Measurements from ENCODE around the gene SLC49A3.
"Not testable (repeated sequence)": the region's sequence is repeated elsewhere in the genome, so short reads cannot be mapped to it uniquely, and the experiment has no call there.

SLC49A3 gene

DNA sequence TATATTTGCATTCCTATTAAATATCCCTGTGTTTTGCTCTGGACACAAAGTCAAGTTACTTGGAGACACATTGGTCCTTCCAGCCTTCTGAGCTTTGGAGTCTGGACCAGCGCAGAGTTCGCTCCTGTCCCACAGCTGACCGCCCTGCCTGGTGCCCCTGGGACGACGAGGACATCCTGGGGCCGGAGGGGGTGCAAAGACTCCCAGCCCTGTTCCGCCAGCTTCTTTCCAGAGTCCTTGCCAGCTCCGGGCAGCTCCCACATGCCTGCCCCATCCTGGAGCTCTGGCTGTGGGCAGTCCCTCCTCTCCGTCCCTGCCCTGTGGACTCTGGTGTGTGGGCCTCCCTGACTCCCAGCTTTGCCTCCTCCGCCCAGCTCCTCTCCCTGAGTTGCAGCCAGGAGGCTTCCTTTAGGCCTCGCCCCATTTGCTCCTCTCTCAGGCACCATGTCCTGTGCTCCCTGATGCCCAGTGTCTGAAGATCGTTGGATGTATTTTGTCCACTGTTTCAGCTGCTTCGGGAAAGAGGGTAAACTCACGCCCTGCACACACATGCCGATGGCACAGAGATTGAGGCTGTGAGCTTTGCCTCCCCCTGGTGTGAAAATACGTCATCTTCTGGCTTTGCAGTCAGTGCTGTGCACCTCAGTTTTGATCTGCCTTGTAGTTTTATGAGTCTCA, 11.8 kb upstream of the SLC49A3 start:
- no peak for DNase-seq

DNA sequence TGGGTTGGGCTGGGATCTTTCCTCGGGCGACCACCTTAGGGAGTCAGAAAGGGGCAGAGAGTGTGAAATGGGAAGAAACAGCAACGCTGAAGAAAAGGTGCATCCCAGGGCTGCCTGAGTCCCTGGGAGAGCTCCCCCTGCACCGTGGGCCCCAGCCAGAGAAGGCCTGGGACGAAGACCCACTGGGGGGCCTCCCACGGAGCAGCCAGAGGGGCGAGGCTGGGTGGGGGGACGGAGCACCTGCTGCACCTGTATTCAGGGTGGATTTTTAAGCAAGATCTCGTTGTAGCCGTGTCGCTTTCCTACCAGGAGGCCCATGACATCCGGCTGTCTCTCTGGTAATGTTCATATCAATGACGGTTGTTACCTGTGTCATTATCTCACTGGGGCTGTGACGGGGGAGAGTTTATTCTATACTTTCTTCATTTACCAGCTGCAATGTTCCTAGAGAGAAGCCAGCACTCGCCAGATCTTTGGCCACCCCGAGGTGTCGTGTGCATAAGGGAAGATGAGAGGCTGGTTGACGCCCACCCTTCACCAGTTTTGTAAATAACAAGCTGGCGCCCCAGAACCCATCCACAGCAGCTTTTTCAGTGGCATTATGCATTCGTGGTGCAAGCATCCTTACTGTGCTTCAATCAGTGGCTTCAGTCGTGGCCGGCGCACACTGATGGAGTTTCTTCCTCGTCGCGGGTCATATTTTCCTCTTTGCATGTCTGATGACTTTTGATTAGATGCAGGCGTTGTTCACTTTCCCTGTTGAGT, 11.0 kb upstream of the SLC49A3 start:
- no peak for DNase-seq

GRCh38 chr4:694341-694940, 5.5 kb upstream of the SLC49A3 start:
- not testable (repeated sequence) for DNase-seq

DNA sequence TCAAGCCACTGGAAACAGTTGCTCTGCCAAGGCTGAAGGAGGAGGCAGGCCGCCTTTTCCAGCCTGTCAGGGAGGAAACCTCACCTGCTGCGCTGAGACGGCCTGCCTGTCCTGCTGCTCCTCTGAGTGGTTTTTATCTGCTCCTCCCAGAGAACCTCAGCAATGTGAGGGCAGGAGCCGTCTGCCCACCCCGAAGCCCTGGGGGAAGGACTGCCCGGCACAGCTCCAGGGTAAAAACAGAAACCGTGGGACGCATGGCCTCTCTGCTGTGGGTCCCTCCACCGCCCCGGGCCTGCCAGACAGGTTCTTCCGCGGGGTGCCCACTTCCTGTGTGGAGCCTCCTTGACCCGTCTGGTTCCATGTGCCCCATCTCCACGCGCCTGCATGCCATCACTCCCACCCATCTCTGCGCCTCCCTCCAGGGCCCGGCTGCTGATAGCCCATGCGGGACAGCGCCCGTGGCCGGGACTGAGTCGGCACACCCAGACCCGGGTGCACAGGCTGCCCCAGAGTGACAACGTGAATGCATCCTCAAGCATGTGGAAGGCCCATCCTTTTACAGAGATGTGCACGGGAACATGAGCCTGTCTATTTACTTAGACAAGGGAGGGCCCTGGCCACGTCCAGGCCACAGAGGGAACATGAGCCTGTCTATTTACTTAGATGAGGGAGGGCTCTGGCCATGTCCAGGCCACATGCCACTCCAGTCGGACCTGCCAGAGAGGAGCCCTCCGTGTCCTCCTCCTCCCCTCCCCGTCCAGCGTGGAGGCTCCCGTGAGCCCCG, 4.0 kb upstream of the SLC49A3 start:
- DNase-seq = no peak

DNA sequence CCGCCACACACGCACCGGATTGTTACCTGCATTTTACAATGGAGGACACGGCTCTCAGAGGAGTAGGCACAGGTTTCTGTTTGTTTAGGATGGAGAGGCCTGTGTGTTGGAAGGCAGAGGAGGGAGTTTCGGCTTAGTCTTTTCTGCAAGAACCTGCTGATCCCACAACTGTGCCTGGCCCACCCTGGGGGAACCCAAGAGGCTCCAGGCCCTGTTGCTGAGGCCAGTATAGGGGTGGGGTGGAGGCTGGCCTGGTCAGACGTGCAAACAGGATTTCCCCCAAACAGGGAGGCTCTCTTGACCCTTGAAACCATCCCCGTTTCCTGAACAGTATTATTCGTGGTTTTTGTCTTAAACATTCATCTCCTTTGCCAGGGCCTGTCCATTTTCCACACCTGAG, 772 bp upstream of the SLC49A3 start:
- no peak for DNase-seq

GRCh38 chr4:687971-688853, 739 bp downstream of the SLC49A3 start:
- no peak for DNase-seq

DNA sequence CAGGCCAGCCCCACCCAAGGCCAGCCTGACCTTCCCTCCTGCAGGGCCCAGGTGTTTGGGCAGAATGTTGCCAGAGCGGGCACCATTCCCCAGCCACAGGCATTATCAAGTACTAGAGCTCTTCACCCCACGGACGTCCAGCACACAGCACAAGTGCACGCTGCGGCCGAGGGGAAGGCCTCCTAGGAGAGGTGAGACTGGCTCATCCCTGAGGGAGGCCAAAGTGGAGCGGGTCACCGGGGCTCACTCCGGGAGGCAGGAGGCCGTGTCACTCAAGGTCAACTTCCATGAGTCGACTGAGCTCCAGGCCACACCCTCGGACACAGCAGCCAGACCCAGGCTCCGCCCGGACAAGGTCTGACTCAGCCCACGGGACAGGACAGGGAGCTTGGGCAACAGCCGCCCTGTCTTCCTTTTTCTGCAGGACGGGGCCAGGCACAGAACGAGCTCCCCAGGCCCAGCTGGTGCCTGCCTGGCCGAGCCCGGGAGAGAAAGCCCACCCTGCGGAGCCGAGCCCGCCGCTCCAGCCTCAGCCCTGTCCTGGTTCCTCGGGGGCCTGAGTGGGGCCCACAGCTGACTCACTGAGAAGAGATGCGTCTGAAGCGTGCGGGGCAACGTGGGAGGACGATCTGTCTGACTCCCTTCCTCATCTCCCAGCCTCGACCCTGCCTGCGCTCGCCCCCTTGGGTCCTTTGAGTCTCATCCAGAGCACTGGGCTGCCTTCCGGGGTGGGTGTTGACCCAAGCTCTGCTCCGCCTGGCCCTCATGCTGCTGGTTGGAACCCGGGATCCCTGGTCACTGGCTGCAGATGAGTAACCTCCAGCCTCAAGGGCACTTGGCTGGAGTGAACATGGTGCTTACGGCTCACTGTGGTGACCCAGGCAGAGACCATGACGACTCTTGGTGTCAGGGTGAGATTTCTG, 1.6 kb downstream of the SLC49A3 start:
- DNase-seq = no peak

DNA sequence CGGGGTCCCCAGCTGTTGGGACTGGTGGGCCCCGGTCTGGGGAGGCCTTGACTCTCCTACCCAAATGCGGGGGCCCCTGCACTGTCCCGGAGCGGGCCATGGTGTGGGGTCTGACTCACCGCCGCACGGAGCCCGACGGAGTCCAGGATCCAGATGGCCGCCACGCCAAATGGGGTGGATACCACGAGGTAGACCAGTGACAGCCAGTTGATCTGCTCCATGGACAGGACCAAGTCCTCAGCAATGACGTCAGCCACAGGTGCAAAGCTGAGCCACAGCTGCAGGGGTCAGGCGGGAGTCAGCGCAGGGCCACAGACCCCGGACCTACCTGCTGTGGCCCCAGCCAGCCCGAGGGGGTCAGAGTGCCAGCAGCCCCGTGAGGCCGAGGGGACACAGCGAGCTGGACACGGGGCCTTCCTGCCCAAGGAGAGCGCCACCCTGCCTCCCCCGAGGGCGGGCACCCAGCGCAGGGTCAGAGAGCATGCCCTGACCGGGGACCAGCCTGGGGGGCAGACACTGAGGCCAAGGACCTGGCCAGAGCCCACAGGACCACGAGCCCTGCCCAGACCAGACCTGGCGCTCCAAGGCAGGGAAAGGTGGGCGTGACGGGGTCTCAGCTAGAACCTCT, 2.4 kb downstream of the SLC49A3 start:
- no peak for DNase-seq

DNA sequence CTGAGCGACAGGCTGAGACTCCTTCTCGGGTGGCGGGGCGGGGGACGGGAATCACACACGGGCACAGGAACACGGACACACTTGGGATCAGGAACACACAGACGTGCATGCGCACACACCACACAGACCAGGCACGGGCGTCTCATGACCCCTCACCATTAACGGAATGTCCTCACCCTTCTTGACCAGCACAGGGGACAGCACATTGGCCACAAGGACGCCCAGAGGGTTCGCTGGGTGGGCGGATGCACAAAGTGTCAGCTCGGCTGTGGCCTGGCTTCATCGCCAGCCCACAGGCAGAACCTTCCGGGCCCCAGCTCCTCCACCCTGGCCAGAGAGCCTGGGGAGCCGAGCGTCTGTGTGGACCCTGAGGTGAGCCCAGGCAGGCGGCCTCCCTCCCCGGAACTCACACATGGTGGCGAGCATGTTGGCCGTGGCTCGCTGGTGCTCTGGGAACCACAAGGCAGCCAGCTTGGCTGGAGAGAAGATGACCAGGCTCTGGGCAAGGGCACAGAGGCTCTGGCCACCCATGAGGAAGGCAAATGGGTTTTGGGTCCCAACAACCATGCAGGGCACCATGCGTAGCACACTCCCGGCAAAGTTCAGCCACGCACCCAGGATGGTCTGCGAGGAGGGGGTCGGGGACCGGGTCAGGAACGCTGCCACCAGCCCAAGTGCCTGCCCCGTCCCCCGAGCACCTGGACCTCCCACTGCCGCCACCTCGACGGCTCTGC, 3.1 kb downstream of the SLC49A3 start:
- no peak for DNase-seq

DNA sequence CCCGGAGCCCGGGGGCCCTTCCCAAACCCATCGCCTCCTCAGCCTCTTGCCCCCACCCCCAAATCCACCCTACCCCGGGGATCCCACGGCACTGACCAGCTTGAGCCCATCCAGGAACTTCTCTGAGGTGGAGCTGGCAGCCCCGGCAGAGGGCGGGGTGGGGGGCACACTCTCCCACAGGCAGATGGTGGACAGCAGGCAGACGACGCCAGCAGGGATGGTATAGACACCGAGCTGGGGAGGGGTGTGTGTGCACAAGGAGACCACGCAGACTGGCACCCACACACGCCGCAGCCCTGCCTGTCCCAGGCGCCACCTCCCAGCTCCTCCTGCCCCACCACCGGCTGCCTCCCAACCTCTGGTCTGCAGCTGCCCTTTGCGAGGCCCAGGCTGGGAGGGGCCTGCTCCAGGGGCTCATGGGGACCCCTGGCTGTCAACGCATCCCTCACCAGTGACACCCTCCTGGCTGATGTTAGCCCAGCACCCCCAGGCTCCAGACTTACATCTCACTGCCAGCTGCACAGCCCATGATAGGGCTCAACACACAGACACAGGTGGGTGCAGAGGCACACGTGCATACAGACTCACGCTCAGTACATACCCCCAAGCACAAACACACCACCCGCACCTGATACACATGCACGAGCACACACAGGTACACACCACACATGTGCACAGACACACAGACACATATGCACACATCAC, 4.2 kb downstream of the SLC49A3 start:
- no peak for DNase-seq

- DNase-seq = peak in 1 of 2 experiments; percentile 23
Observed at GRCh38 chr4:683982-684622, 4.8 kb downstream of the SLC49A3 start.

GRCh38 chr4:683247-683897, 5.6 kb downstream of the SLC49A3 start:
- DNase-seq = no peak

GRCh38 chr4:682490-683172, 6.3 kb downstream of the SLC49A3 start:
- DNase-seq = no peak

- no peak for DNase-seq
Observed at GRCh38 chr4:681736-682451, 7.1 kb downstream of the SLC49A3 start.

GRCh38 chr4:680928-681645, 7.9 kb downstream of the SLC49A3 start:
- DNase-seq = no peak

GRCh38 chr4:680551-680927, 8.4 kb downstream of the SLC49A3 start:
- DNase-seq = no peak
